GM19395 (cell line): Measurements from ENCODE around the gene FXR2.

Experiments
- ATAC-seq: cut with Tn5 transposase; IDR thresholded peaks from one replicate; pipeline ENCODE4 v1.9.1; 2021; ENCODE audit warnings: mild to moderate bottlenecking, moderate library complexity; ENCODE audit not compliant: unreplicated experiment

FXR2 gene

GRCh38 chr17:7573324-7574080 is 41.2 kb downstream of the FXR2 start:
- no peak for ATAC-seq

DNA sequence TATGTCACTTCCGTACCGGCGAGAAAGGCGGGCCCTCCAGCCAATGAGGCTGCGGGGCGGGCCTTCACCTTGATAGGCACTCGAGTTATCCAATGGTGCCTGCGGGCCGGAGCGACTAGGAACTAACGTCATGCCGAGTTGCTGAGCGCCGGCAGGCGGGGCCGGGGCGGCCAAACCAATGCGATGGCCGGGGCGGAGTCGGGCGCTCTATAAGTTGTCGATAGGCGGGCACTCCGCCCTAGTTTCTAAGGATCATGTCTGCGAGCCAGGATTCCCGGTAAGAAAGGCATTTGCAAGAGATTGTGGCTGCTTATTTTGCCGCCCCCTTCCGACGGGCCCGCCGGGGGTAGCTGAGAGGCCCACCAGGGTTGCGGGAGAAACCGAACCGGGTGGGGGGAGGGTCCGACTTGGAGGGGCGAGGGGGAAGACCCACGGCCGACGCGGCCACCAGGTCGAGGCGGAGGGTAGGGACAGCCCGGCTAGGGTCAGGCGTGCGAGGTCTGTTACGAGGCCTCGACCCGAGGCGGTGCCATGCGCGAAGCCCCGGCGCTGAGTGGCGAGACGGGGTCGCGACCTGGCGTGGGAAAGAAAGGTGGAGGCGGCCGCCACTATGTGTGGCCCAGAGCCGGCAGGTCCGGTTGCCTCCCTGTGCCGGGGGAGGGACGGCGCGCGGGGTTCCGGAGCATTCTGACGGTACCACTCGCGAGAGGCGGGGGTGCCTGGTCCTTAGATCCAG is 41.9 kb downstream of the FXR2 start:
- peak; percentile 90 for ATAC-seq

DNA sequence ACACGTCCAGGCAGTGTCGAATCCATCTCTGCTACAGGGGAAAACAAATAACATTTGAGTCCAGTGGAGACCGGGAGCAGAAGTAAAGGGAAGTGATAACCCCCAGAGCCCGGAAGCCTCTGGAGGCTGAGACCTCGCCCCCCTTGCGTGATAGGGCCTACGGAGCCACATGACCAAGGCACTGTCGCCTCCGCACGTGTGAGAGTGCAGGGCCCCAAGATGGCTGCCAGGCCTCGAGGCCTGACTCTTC is 42.4 kb downstream of the FXR2 start:
- no peak for ATAC-seq

DNA sequence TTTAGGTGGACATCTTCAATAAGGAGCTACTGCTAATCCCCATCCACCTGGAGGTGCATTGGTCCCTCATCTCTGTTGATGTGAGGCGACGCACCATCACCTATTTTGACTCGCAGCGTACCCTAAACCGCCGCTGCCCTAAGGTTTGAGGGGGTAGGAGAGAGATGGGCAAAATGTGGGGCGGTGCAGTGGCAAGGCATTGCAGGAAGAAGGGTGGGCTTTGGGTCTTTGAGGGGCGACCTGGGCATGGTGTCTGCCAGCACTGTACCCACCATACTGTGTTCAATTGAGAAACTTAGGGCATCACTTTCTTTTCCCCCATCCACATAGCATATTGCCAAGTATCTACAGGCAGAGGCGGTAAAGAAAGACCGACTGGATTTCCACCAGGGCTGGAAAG is 44.3 kb downstream of the FXR2 start:
- ATAC-seq, result no peak

GRCh38 chr17:7569571-7569970 is 45.1 kb downstream of the FXR2 start:
- no peak for ATAC-seq

- no peak for ATAC-seq
Measured at GRCh38 chr17:7563115-7563869, 51.4 kb downstream of the FXR2 start.

DNA sequence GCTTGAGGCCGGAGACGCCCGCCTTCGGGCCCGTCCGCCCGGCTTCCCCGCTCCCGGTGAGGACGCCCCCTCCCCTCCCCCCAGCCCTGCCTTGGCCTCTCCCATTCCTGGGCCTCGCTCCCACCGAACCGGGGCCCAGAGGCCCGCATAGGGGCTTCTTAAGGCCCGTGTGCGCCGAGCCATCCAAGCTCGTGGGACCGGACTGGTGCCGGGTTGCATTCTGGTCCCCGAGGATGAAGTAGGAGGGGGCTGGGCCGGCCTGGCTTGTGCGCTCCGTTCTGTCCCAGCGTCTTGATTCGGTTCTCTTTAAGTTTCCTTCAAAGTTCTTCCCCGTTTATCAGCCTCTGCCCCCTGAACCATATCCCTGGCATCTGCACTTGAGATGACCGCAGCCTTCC is 52.5 kb downstream of the FXR2 start:
- peak; percentile 7 for ATAC-seq

DNA sequence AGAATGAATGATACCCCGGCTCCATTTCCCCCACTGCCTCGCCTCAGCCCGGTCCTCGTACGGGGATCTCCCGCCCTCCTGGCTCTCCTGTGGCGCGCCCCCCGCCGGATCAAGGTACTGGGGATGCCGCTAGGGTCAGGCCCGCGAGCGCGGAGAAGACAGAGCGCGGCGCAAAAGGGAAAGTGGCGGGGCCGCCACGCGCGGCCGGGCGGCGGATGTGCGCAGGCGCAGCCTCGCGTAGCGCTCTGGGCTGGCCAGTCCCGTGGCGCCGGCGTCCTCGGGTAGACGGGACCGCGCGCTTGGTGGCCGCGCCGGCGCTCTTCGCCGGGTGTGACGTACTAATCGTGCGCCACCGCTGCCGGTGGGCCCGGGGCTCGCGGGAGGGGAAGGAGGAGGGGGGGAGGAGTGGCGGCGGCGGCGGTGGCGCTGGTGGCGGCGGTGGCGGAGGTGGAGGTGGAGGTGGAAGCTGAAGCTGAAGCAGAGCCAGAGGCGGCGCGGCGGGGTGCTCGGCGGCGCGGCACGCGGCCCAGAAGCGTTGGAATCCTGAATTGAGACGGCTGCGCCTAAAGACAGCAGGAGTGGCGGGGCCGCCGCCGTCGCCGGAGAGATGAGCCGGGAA is 53.0 kb downstream of the FXR2 start, which contains the start of gene SENP3:
Gene SENP3, plus strand, starts transcription at position 331 of the 619 bp plus-strand sequence. CDS start 1,158 bp downstream, outside the sequence.
- ATAC-seq, result peak; percentile 52

DNA sequence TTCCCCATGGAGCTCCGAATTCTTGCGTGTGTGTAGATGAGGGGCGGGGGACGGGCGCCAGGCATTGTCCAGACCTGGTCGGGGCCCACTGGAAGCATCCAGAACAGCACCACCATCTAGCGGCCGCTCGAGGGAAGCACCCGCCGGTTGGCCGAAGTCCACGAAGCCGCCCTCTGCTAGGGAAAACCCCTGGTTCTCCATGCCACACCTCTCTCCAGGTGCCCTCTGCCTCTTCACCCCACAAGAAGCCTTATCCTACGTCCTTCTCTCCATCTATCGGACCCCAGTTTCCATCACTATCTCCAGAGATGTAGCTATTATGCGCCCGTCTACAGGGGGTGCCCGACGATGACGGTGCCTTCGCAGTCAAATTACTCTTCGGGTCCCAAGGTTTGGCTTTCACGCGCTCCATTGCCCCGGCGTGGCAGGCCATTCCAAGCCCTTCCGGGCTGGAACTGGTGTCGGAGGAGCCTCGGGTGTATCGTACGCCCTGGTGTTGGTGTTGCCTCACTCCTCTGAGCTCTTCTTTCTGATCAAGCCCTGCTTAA is 53.6 kb downstream of the FXR2 start:
- peak; percentile 57 for ATAC-seq

DNA sequence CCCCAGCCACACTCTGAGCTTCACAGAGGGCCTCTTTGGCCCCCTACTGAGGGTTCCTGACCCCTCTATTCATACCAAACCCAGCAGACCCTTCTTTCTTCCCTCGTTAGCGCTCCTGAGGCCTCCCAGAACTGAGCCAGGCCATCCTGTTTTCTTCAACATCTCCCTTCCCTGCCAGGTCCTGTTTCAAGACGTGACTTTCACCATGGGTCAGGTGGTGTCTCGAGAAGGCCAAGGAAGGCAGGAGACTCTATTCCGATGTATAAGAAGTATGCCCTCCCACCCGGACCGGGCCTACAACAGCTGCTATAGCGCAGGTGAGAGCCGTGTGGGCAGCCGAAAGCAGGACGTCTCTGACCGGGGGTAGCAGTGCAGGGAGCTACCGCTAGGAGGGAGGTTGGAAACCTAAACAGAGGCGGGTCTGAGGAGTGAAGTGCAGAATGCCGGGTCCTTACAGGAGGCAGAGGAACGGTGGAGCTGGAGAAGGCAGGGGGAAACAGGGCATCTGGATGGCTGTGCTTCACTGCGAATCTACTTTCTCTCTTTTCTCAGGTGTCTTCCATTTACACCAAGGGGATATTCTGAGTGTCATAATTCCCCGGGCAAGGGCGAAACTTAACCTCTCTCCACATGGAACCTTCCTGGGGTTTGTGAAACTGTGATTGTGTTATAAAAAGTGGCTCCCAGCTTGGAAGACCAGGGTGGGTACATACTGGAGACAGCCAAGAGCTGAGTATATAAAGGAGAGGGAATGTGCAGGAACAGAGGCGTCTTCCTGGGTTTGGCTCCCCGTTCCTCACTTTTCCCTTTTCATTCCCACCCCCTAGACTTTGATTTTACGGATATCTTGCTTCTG is 54.3 kb downstream of the FXR2 start:
- ATAC-seq, result no peak

DNA sequence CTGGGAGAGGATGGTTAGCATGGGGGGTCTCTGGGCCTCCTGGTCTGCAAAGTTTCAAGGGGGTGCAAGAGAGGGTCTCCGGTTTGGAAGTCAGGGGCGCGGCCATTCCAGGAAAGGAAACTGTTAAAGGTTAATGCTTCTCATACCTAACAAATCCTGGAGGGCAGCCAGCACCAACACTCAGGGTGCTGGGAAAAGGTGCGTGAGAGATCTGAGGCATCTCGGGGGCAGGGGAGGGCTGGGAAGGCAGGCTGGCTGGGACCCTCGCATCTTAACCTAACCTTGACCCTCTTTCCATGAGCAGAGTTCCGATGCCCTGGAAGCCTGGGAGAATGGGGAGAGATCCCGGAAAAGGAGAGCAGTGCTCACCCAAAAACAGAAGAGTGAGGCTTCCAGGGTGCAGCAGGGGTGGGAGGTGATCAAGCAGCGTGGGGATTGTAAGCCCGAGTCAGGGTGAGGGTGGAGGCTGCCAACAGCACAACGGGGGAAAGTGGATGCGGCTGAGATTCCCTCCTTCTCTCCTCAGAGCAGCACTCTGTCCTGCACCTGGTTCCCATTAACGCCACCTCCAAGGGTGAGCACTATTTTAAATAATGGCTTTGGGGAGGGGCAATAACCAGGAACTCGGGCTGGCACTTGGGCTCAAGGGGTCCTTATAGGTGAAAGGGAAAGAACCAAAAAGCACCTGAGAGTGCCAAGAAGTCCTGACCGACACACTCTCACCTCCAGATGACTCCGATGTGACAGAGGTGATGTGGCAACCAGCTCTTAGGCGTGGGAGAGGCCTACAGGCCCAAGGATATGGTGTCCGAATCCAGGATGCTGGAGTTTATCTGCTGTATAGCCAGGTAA is 55.2 kb downstream of the FXR2 start:
- ATAC-seq, result no peak

GRCh38 chr17:7558544-7559319 is 56.0 kb downstream of the FXR2 start, which contains the start of gene TNFSF13:
TSS of gene TNFSF13 (plus strand) at chr17:7558750. CDS start at chr17:7559040, 290 bp downstream.
- ATAC-seq, result no peak

DNA sequence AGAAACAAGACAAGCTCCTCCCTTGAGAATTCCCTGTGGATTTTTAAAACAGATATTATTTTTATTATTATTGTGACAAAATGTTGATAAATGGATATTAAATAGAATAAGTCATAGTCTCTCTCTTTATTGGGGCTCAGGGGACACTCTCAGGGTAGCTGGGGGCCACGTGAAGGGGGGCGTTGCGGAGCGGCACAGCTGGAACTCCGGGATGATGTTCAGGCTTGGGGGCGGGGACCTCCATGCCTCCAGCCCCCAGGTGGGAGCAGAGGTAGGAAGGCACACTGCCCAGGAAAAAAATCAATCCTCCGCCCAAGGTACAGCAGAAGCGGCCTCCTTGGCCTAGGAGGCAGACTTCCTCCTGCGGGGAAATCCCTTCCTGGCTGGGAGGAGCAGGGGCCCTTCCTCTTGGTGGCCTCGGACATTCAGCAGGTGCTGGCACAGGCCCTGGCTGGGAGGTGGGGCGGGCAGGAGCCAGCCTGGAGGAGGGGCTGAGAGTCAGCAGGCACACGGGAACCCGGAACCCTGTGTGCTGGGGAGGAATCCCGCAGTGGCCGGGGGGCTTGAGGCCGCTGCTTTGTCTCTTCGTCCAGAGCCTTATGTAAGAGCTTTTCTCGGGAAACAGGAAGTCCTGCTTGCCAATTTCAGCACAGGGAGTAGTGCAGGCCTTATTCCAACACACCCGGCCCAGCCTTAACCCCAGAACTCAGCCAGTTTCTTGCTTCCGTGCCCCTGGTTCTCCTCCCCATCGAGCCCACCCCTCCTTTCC is 56.7 kb downstream of the FXR2 start:
- ATAC-seq, result no peak

GRCh38 chr17:7557147-7557764 is 57.4 kb downstream of the FXR2 start:
- ATAC-seq, result no peak

DNA sequence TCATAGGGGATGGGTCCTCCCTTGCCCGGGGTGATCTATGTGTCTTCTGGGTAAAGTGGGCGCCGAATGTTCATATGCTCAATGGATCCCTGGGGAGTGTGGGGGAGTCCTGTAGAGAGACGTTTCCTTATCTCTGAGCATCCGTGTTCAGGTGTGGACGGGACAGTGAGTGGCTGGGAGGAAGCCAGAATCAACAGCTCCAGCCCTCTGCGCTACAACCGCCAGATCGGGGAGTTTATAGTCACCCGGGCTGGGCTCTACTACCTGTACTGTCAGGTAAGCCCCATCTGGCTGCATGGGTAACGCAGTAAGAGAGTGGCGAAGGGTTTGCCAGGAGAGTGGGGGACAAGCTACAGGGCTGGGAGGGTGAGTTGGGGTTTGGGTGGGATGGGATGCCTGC is 58.1 kb downstream of the FXR2 start:
- no peak for ATAC-seq

GRCh38 chr17:7555320-7555948 is 59.3 kb downstream of the FXR2 start:
- no peak for ATAC-seq

DNA sequence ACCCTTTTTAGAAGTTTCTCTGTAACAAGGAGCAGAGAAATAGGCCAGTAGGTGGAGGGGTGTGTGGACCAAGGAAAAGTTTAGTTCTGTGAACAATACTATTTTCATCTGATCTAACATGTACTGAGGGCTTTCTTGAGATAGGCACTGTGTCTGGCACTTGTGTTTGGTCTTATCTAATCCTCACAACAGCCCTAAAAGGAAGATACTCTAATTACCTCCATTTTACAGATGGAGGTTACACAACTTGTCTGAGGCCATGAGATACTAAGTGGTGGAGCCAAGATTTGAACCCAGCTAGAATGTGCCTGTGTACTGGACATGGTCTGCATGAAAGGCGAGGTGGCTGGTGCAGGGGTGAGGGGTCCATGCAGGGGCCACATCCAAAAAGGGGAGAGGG is 61.3 kb downstream of the FXR2 start:
- no peak for ATAC-seq
